Esophagus squamous epithelium (tissue), 5 donors: ENCODE results near the gene PSMB10. TPM values are rescaled to one million over a fixed set of nuclear protein-coding genes. Genes with fewer than 3 reads are reported as not detected.

ENCODE experiments used
- DNase-seq: peaks from one replicate; lab custom pipeline; 2025; lab: John Stamatoyannopoulos, UW
- H3K27ac ChIP-seq, 4 donors: fragments of 200-600 bp; sonication (generic); one replicate each; pipeline ENCODE4 v1.5.1; 2016 to 2019; ENCODE audit warnings: mild to moderate bottlenecking in 1 of 4
- H3K27me3 ChIP-seq, 4 donors: fragments of 200-600 bp; sonication (generic); 1 replicate in 3 of 4; 2 replicates in 1 of 4; pipeline versions ENCODE4 v1.5.1 to v1.6.0; 2017 to 2021; ENCODE audit warnings: antibody characterized with exemption in 1 of 4
- H3K36me3 ChIP-seq, 3 donors: fragments of 200-600 bp; sonication (generic); one replicate each; pipeline ENCODE4 v1.5.1; 2016 to 2019
- H3K4me1 ChIP-seq, 3 donors: fragments of 200-600 bp; sonication (generic); one replicate each; pipeline ENCODE4 v1.5.1; 2017 to 2019
- H3K4me3 ChIP-seq, 4 donors: fragments of 200-600 bp; sonication (generic); 1 replicate in 3 of 4; 2 replicates in 1 of 4; pipeline ENCODE4 v1.5.1; 2016 to 2019; ENCODE audit warnings: mild to moderate bottlenecking in 2 of 4, moderate library complexity in 1 of 4
- H3K9me3 ChIP-seq, 3 donors: fragments of 200-600 bp; sonication (generic); one replicate each; pipeline ENCODE4 v1.5.1; 2016 to 2019
- POLR2A ChIP-seq, 4 donors: fragments of 450-650 bp; IDR thresholded peaks; one replicate each; pipeline ENCODE4 v1.6.1; 2017; ENCODE audit warnings: antibody characterized with exemption in 4 of 4, mild to moderate bottlenecking in 4 of 4, moderate library complexity in 3 of 4
- WGBS, 2 donors: methylation state at CpG; one replicate each; pipeline ENCODE4 v1.1.5; 2018; 5-methylcytosine and 5-hydroxymethylcytosine counted together
- intact Hi-C: fragments of 100-400 bp; cut with DNase I; formaldehyde crosslinking; loops from one replicate; pipeline ENCODE4 v1.15.0; 2022
- total RNA-seq, 4 donors: library from RNA; depleted of rRNA; stranded (reverse); fragments of >200 nt; gene quantifications; one replicate each; pipeline ENCODE4 v1.1.0, GENCODE V29; 2016
- TF ChIP-seq, protein P1 (sequence below), 6 experiments: fragments of 450-650 bp in 4 of 6; fragments of 200-600 bp in 2 of 6; sonication (generic) in 2 of 6; IDR thresholded peaks; one replicate each; pipeline ENCODE4 v1.5.1; 2016 to 2019; ENCODE audit warnings: antibody characterized with exemption in 6 of 6, mild to moderate bottlenecking in 4 of 6, moderate library complexity in 4 of 6
- donor health status: DM: yes; HTN: yes; CAD: no.

PSMB10 gene
- total RNA-seq, 4 donors from 2014 or later: 20.7 to 28.4 (median 25.3) TPM

DNA sequence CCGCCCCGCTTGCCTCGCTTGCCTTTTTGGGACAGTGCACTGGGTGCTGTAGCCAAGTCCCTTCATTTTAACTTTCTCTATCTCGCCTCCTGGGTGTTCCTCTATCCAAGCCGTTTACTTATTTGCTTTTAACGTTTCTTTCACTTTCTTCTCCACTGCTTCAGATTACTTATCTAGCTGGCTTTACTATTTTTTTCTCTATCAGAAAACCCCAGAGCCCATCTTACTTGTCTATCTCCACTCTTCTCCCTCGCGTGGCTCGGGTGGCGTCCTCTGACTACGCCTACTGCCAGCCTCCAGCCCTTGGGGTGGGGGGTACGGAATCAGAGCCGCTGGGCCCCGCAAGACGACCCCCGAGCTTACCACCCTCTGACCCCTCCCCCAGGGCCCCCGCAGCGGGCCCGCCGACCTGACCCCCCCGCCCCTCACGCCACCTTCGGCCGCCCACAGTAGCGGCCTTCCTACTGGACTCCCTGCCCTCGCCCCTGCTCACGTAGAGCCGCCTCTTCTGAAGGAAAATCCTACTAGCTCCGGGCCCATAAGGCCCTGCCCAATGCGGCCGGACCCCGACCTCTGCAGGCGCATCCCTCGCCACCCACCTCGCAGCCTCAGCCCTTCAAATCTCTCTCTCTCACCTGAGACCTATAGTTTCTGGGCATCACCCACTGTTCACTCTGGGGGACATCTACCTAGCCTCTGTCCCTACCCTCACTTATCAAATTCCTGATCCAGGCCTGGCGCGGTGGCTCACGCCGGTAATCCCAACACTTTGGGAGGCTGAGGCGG lies 32.8 kb upstream of the PSMB10 start:
- H3K9me3 ChIP-seq: no peaks in the 10 kb centered on the region
- intact Hi-C loops: no loop called here

DNA sequence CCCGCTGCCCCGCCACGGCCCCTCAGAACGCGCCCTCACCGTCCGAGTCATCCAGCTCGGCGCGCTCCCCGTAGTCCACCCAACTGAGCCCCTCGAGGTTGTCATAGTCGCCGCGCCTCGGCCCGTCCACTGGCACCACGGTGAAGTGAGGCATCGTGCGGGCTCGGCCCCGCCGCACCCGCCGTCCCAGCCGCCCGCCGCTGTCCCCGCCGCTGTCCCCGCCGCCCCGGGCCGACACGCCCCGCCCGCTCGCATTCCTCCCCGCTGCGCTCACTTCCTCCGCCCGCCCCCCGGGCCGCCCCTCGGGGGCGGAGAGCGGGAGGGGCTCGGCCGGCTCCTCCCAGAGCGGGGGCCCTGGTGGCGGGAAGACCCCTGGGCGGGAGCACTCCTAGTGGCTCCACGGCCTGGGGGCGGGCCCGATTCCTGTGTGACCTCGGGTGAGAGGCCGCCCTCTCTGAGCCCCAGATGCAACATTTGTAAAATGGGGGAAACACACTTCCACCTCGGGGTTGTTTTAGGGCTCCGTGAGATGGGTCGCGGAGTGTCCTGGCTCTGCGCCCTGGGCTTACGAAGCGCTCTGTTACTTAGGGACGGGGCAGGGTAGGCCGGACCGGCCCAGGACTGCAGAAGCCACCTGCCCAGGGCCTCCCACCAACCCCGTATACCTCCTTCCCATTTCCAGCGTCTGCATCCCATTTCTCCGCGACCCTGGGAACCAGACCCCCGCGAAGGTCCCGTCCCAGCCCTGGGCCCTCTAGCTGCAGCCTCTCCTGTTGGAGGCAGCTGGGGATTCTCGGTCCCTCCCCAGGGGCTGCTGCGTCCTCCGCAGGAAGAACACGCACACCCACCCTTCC lies 32.0 kb upstream of the PSMB10 start, which contains the start of gene SLC12A4:
Gene SLC12A4, minus strand, starts transcription at position 238 of the 854 bp plus-strand sequence. Its CDS starts 84 bp downstream, at position 154.
- Histone ChIP-seq H3K9me3 (no peaks in the 10 kb centered on the region), H3K36me3 (peaks cover 0 to under 1% (median 0%) of the 10 kb centered on the region in 3 donors), H3K4me1 (peaks cover 19 to 61% (median 28%) of the 10 kb centered on the region in 3 donors), H3K27ac (peak within 1 kb of the TSS; percentile 85 to 96 (median 92)), H3K27me3 (no peaks in the 10 kb centered on the region), H3K4me3 (peak within 1 kb of the TSS; percentile 55 to 77 (median 70))
- TF ChIP-seq, protein P1, sequence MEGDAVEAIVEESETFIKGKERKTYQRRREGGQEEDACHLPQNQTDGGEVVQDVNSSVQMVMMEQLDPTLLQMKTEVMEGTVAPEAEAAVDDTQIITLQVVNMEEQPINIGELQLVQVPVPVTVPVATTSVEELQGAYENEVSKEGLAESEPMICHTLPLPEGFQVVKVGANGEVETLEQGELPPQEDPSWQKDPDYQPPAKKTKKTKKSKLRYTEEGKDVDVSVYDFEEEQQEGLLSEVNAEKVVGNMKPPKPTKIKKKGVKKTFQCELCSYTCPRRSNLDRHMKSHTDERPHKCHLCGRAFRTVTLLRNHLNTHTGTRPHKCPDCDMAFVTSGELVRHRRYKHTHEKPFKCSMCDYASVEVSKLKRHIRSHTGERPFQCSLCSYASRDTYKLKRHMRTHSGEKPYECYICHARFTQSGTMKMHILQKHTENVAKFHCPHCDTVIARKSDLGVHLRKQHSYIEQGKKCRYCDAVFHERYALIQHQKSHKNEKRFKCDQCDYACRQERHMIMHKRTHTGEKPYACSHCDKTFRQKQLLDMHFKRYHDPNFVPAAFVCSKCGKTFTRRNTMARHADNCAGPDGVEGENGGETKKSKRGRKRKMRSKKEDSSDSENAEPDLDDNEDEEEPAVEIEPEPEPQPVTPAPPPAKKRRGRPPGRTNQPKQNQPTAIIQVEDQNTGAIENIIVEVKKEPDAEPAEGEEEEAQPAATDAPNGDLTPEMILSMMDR (IDR thresholded peaks at IDR 0.05): peak in 1 of 6 experiments; percentile 10
- TF ChIP-seq POLR2A (IDR thresholded peaks at IDR 0.05): peak in 3 of 4 donors; percentile 46 to 93 (median 87)
- intact Hi-C loops: no loop called here
- DNase-seq: peak; percentile 23
- 0 to 2% methylated on average over 20 to 29 of the region's 78 CpGs for WGBS, 2 donors

More for the DNA sequence above, 32.8 kb upstream of the PSMB10 start:
- peak overlapping the region; percentile 85 to 96 (median 92) for H3K27ac ChIP-seq
- H3K4me3 ChIP-seq: peak overlapping the region; percentile 55 to 77 (median 70)
- peaks cover 16 to 53% (median 20%) of the 10 kb centered on the region in 3 donors for H3K4me1 ChIP-seq
- no peak for DNase-seq
- TF ChIP-seq, protein P1 (IDR thresholded peaks at IDR 0.05): no peak
- TF ChIP-seq POLR2A (IDR thresholded peaks at IDR 0.05): no peak
- no peaks in the 10 kb centered on the region for H3K36me3 ChIP-seq
- no peaks in the 10 kb centered on the region for H3K27me3 ChIP-seq
- WGBS, 2 donors: 8 to 47% methylated on average over 10 to 23 of the region's 40 CpGs

DNA sequence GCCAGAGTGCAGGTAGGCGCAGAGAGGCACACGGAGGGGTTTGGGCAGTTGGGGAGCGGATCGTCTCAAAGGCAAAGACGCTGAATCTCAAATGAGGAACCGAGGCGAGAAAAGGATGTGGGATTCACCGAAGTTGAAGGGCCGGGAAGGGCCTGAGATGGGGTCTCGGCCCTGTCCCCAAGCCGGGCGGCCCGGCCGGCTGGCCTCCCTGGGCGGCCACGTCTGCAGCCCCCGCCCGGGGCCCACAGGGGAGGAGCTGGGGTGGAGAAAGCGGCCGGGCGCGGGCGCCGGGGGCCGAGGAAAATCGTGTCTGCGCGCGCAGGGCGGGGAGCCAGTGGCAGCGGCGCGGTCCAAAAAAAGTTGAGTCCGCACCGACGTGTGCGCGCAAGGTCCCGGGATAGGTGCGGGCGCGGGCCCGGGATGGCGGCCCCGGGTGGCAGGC lies 31.3 kb upstream of the PSMB10 start:
- no peak for DNase-seq
- no peak for TF ChIP-seq POLR2A (IDR thresholded peaks at IDR 0.05)
- TF ChIP-seq, protein P1 (IDR thresholded peaks at IDR 0.05): no peak
- peaks cover 22 to 68% (median 34%) of the 10 kb centered on the region in 3 donors for H3K4me1 ChIP-seq

DNA sequence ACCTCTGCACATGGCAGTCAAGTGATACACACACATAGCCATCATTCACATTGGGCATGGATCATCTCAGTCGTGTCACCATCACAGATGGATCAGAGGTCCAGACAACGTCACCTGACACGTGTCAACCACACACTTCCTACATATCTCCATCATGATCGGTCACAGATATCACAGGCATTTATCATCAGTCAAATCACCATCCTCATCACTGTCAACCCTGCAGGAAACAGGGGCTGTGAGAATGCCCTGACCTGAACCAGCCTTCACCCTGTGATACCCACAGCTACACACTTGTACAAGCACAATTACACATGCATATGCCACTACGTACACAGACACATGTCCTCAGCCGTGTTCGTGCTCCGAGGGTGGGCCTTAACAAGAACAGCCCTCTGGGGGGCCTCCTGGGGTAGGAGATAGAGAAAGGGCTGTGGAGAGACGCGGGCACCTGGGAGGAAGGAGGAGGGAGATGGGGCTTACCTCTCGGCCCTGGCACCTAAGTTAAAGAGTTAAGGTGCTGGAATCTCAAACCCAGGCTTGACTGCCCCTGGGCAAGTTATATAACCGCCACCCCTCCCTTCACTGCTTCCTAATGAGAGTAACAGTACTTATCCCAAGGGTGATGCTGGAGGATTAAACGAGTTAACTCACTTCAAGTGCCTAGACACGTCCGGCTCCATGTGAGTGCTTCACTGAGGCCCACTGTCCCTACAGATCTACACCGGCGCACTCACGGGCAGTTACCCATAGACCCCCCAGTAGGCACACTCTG lies 30.7 kb upstream of the PSMB10 start:
- 11 to 24% methylated on average over 11 to 13 of the region's 18 CpGs for WGBS, 2 donors
- DNase-seq: no peak

More for the DNA sequence above, 31.3 kb upstream of the PSMB10 start:
- Histone ChIP-seq H3K36me3 (peaks cover 0 to 7% (median 0%) of the 10 kb centered on the region in 3 donors), H3K4me3 (peak overlapping the region; percentile 55 to 77 (median 70)), H3K27ac (peak overlapping the region; percentile 85 to 96 (median 92)), H3K9me3 (no peaks in the 10 kb centered on the region), H3K27me3 (no peaks in the 10 kb centered on the region)
- 0% methylated on average over 3 to 15 of the region's 45 CpGs for WGBS, 2 donors
- intact Hi-C loops: no loop called here

More for the DNA sequence above, 30.7 kb upstream of the PSMB10 start:
- Histone ChIP-seq H3K4me1 (peaks cover 22 to 74% (median 38%) of the 10 kb centered on the region in 3 donors), H3K4me3 (peak overlapping the region; percentile 55 to 77 (median 70)), H3K27me3 (no peaks in the 10 kb centered on the region), H3K9me3 (no peaks in the 10 kb centered on the region), H3K27ac (peak overlapping the region; percentile 85 to 96 (median 92)), H3K36me3 (peaks cover 0 to 13% (median 3%) of the 10 kb centered on the region in 3 donors)
- intact Hi-C loops: no loop called here
- TF ChIP-seq POLR2A (IDR thresholded peaks at IDR 0.05): no peak
- TF ChIP-seq, protein P1 (IDR thresholded peaks at IDR 0.05): no peak
